WTC11 (cell line): ENCODE data around the gene RMI2. TPM values are rescaled to one million over a fixed set of nuclear protein-coding genes. Genes with fewer than 3 reads are reported as not detected.
"Not testable (repeated sequence)": the region's sequence is repeated elsewhere in the genome, so short reads cannot be mapped to it uniquely, and the experiment has no call there.

Source experiments
- ATAC-seq: fragments of 200-7000 bp; cut with Tn5 transposase; 2 replicates; pipeline ENCODE4 v1.10.0; 2021; ENCODE audit warnings: mild to moderate bottlenecking, moderate library complexity
- CTCF ChIA-PET: fragments of 300-600 bp; sonication (Branson Sonifier 250); formaldehyde crosslinking; loops from one replicate; lab custom pipeline; 2021; ENCODE audit warnings: antibody characterized with exemption; lab: Charles Lee
- POLR2A ChIA-PET: fragments of 350-600 bp; sonication (Branson Sonifier 250); formaldehyde crosslinking; loops from one replicate; lab custom pipeline; 2021; ENCODE audit warnings: antibody characterized with exemption; lab: Charles Lee
- DNase-seq: peaks from one replicate; pipeline ENCODE4 v3.0.0; 2021; ENCODE audit warnings: low spot score
- H3K27ac Mint-ChIP-seq: 2 replicates; pipeline ENCODE4 v1.8.0; 2021; ENCODE audit warnings: mixed read lengths
- H3K27me3 Mint-ChIP-seq: 2 replicates; pipeline ENCODE4 v1.8.0; 2021; ENCODE audit warnings: low read depth, mild to moderate bottlenecking, moderate library complexity, mixed read lengths
- H3K36me3 Mint-ChIP-seq: 2 replicates; pipeline ENCODE4 v1.8.0; 2021; ENCODE audit warnings: mixed read lengths
- H3K4me1 Mint-ChIP-seq: 2 replicates; pipeline ENCODE4 v1.8.0; 2022; ENCODE audit warnings: mixed read lengths
- H3K4me3 Mint-ChIP-seq: 2 replicates; pipeline ENCODE4 v1.8.0; 2021; ENCODE audit warnings: mild to moderate bottlenecking, moderate library complexity, mixed read lengths
- H3K9me3 Mint-ChIP-seq: 2 replicates; pipeline ENCODE4 v1.8.0; 2021; ENCODE audit warnings: mixed read lengths
- CBFB ChIP-seq: sonication (generic); formaldehyde crosslinking; IDR thresholded peaks from 2 replicates; pipeline ENCODE4 v1.8.1; 2022; ENCODE audit warnings: mild to moderate bottlenecking, low read depth, missing genetic modification reagents
- CDX4 ChIP-seq: fragments of 250-450 bp; sonication (Bioruptor Pico); IDR thresholded peaks from 2 replicates; pipeline ENCODE4 v1.9.0; 2021; ENCODE audit warnings: moderate library complexity, mild to moderate bottlenecking, inconsistent platforms, borderline replicate concordance
- E2F5 ChIP-seq: sonication (generic); formaldehyde crosslinking; IDR thresholded peaks from 2 replicates; pipeline ENCODE4 v1.8.1; 2022; ENCODE audit warnings: mild to moderate bottlenecking, moderate library complexity, missing genetic modification reagents
- ELF4 ChIP-seq: sonication (generic); formaldehyde crosslinking; IDR thresholded peaks from 2 replicates; pipeline ENCODE4 v1.8.1; 2022; ENCODE audit warnings: low read depth, mild to moderate bottlenecking, moderate library complexity, missing genetic modification reagents
- GABPB1 ChIP-seq: sonication (generic); formaldehyde crosslinking; IDR thresholded peaks from 2 replicates; pipeline ENCODE4 v1.8.1; 2023; ENCODE audit warnings: mild to moderate bottlenecking, missing genetic modification reagents
- MXD4 ChIP-seq: fragments of 250-450 bp; sonication (Bioruptor Pico); IDR thresholded peaks from 2 replicates; pipeline ENCODE4 v1.8.0; 2021; ENCODE audit warnings: mild to moderate bottlenecking, moderate library complexity, borderline replicate concordance
- NR1H2 ChIP-seq: sonication (generic); formaldehyde crosslinking; IDR thresholded peaks from 2 replicates; pipeline ENCODE4 v1.9.0; 2021; ENCODE audit warnings: mild to moderate bottlenecking, moderate library complexity, missing genetic modification reagents
- SMAD3 ChIP-seq: sonication (generic); formaldehyde crosslinking; IDR thresholded peaks from 2 replicates; pipeline ENCODE4 v1.8.0; 2022; ENCODE audit warnings: missing genetic modification reagents, mild to moderate bottlenecking, borderline replicate concordance
- SMAD4 ChIP-seq: sonication (generic); formaldehyde crosslinking; IDR thresholded peaks from 2 replicates; pipeline ENCODE4 v1.8.0; 2022; ENCODE audit warnings: mild to moderate bottlenecking, missing genetic modification reagents
- TEAD1 ChIP-seq: sonication (generic); formaldehyde crosslinking; IDR thresholded peaks from 2 replicates; pipeline ENCODE4 v1.8.0; 2022; ENCODE audit warnings: mild to moderate bottlenecking, missing genetic modification reagents
- ZNF121 ChIP-seq: sonication (generic); formaldehyde crosslinking; IDR thresholded peaks from 2 replicates; pipeline ENCODE4 v1.8.0; 2023; ENCODE audit warnings: missing genetic modification reagents
- ZNF532 ChIP-seq: fragments of 250-450 bp; sonication (Bioruptor Pico); IDR thresholded peaks from 2 replicates; pipeline ENCODE4 v1.9.0; 2021; ENCODE audit warnings: mild to moderate bottlenecking, borderline replicate concordance
- total RNA-seq: library from RNA; stranded (reverse); gene quantifications from 3 replicates; pipeline ENCODE4 v1.2.3, GENCODE V29; 2021
- TF ChIP-seq, protein P1 (sequence below): sonication (generic); formaldehyde crosslinking; IDR thresholded peaks from 2 replicates; pipeline ENCODE4 v1.8.1; 2023; ENCODE audit warnings: mild to moderate bottlenecking, missing genetic modification reagents, borderline replicate concordance
- TF ChIP-seq, protein P2 (sequence below): sonication (generic); formaldehyde crosslinking; conservative IDR thresholded peaks from 2 replicates; pipeline ENCODE4 v1.8.1; 2022; ENCODE audit warnings: mild to moderate bottlenecking, missing genetic modification reagents

RMI2 gene
- total RNA-seq, 1 experiment from 2014 or later: 79.0 TPM

DNA sequence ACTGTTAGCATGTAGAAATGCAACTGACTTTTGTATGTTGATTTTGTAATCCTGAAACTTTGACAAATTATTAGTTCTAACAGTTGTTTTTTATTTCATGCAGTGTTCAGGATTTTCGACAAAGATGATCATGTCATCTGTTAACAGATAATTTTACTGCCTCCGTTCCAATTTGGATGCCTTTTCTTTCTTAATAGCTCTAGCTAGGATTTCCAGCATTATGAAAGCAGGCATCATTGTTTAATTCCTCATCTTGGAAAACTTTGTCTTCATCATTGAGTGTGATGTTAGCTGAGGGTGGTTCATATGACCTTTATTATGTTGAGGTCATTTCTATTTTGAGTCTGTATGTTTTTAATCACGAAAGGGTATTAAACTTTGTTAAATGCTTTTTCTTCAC is 31.9 kb downstream of the RMI2 start:
- peaks cover 6% of the 10 kb centered on the region; the same call in 1 of the 2 replicates for H3K4me1 Mint-ChIP-seq
- H3K36me3 Mint-ChIP-seq: peaks cover 10% of the 10 kb centered on the region; the same call in 1 of the 2 replicates
- H3K27ac Mint-ChIP-seq: no peak overlapping the region
- CTCF ChIA-PET: interaction anchor here (1.5 kb wide), 1 partner anchor 19 kb away, joined by 4 read pairs; no protein-coding TSS in a partner anchor
- no peaks in the 10 kb centered on the region; the same call in 1 of the 2 replicates for H3K27me3 Mint-ChIP-seq
- no peaks in the 10 kb centered on the region for H3K9me3 Mint-ChIP-seq
- ATAC-seq (no peak), DNase-seq (no peak)
- TF ChIP-seq ZNF532 (CRISPR knock-in tag) (no peak), MXD4 (CRISPR knock-in tag) (no peak), ELF4 (CRISPR knock-in tag) (no peak), E2F5 (CRISPR knock-in tag) (no peak), SMAD3 (no peak), CBFB (CRISPR knock-in tag) (no peak), SMAD4 (CRISPR knock-in tag) (no peak), ZNF121 (no peak), TEAD1 (no peak), NR1H2 (CRISPR knock-in tag) (no peak)
- TF ChIP-seq, protein P1, sequence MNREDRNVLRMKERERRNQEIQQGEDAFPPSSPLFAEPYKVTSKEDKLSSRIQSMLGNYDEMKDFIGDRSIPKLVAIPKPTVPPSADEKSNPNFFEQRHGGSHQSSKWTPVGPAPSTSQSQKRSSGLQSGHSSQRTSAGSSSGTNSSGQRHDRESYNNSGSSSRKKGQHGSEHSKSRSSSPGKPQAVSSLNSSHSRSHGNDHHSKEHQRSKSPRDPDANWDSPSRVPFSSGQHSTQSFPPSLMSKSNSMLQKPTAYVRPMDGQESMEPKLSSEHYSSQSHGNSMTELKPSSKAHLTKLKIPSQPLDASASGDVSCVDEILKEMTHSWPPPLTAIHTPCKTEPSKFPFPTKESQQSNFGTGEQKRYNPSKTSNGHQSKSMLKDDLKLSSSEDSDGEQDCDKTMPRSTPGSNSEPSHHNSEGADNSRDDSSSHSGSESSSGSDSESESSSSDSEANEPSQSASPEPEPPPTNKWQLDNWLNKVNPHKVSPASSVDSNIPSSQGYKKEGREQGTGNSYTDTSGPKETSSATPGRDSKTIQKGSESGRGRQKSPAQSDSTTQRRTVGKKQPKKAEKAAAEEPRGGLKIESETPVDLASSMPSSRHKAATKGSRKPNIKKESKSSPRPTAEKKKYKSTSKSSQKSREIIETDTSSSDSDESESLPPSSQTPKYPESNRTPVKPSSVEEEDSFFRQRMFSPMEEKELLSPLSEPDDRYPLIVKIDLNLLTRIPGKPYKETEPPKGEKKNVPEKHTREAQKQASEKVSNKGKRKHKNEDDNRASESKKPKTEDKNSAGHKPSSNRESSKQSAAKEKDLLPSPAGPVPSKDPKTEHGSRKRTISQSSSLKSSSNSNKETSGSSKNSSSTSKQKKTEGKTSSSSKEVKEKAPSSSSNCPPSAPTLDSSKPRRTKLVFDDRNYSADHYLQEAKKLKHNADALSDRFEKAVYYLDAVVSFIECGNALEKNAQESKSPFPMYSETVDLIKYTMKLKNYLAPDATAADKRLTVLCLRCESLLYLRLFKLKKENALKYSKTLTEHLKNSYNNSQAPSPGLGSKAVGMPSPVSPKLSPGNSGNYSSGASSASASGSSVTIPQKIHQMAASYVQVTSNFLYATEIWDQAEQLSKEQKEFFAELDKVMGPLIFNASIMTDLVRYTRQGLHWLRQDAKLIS: no peak
- TF ChIP-seq, protein P2, sequence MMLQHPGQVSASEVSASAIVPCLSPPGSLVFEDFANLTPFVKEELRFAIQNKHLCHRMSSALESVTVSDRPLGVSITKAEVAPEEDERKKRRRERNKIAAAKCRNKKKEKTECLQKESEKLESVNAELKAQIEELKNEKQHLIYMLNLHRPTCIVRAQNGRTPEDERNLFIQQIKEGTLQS (CRISPR knock-in tag): no peak
- no peak overlapping the region for H3K4me3 Mint-ChIP-seq
- POLR2A ChIA-PET: no interaction called here

GRCh38 chr16:11378951-11379350 is 33.7 kb downstream of the RMI2 start:
- H3K27me3 Mint-ChIP-seq, ATAC-seq, POLR2A ChIA-PET, H3K9me3 Mint-ChIP-seq, H3K4me1 Mint-ChIP-seq, DNase-seq, H3K4me3 Mint-ChIP-seq, H3K27ac Mint-ChIP-seq: not testable (repeated sequence)
- CTCF ChIA-PET: interaction anchor here (1.2 kb wide), 1 partner anchor 17 kb away, joined by 4 read pairs; no protein-coding TSS in a partner anchor
- H3K36me3 Mint-ChIP-seq: peaks cover 14% of the 10 kb centered on the region; the same call in 1 of the 2 replicates

DNA sequence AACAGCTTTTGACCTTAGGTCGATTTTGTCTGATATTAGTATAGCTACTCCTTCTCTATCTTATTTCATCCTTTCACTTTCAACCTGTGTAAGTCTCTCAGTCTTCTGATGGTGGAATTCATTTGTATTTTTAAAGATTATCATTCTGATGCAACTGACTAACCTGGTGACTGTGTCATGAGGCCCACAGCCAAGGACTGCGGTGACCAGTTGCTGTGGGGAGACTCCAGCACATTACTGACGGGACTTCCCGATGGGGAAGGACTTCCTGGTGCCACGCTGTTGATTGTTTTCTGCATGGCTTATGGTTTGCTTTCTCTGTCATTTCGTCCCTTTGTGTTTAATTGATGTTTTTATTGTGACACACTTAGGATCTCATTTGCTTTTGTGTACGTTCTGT is 34.2 kb downstream of the RMI2 start:
- Mint-ChIP-seq H3K4me3 (no peak overlapping the region), H3K27me3 (no peaks in the 10 kb centered on the region; the same call in 1 of the 2 replicates)
- CTCF ChIA-PET: interaction anchor here (1.2 to 11.2 kb wide), 2 partner anchors 7 to 17 kb away, joined by 4 to 148 read pairs; no protein-coding TSS in a partner anchor

More for the DNA sequence above, 34.2 kb downstream of the RMI2 start:
- DNase-seq: no peak
- H3K9me3 Mint-ChIP-seq: no peaks in the 10 kb centered on the region
- TF ChIP-seq GABPB1 (CRISPR knock-in tag) (peak; percentile 60; the same call in 1 of the 2 replicates), CDX4 (no peak)
- no peaks in the 10 kb centered on the region for H3K4me1 Mint-ChIP-seq
- ATAC-seq: no peak
- H3K36me3 Mint-ChIP-seq: peaks cover 14% of the 10 kb centered on the region; the same call in 1 of the 2 replicates
- peak overlapping the region; percentile 62; the same call in 1 of the 2 replicates for H3K27ac Mint-ChIP-seq
- POLR2A ChIA-PET: no interaction called here
